Ishikawa (cell line): ENCODE results near the gene PAN3.

ENCODE experiments used
- FOXM1 ChIP-seq: IDR thresholded peaks from 2 replicates; pipeline ENCODE4 v1.6.1; 2012; ENCODE audit warnings: low read depth, borderline replicate concordance
- MAX ChIP-seq: IDR thresholded peaks from 2 replicates; pipeline ENCODE4 v1.6.1; 2012
- RAD21 ChIP-seq: IDR thresholded peaks from 2 replicates; pipeline ENCODE4 v1.6.1; 2012; ENCODE audit warnings: low read depth
- REST ChIP-seq: IDR thresholded peaks from 2 replicates; pipeline ENCODE4 v1.6.1; 2012; ENCODE audit warnings: low read depth, mild to moderate bottlenecking

DNA sequence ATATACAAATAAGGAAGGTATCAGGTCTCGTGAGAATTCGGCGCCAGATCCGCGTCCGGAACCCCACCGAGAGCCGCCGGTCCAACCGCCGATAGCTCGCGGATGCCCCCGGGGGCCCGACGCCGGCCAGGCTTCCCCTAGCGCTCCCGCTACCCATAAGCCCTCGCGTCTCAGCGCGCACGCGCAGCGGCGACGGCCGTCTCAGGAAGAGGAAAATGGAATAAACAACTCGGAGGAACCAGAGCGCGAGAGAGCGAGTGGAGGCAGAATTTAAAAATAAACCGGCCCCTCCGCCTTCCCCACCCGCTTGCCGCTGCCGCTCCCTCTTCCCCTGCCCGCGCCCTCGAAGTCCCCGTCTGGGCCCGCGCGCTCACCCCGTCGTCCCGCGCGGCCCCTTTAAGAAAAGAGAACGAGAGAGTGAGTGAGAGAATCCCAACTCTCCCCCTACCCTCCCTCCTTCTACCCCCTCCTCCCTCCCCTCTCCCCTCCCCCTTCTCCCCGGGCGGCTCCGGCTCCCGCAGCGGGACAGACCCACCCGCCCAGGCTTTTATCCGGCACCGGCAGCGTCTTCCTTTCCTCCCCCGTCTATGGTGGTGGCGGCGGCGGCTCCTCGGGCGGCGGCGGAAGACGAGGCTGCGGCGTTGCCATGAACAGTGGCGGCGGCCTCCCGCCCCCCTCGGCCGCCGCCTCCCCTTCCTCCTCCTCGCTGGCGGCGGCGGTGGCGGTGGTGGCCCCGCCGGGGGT, at the start of gene PAN3:
- TF ChIP-seq FOXM1 (peak; percentile 61; the same call in 1 of the 2 replicates), REST (no peak), MAX (peak; percentile 65; the same call in 1 of the 2 replicates), RAD21 (no peak; the same call in 1 of the 2 replicates)
